SU-DHL-6 (cell line): ENCODE data around the gene MYO7B.

ENCODE experiments used
- EZH2phosphoT487 ChIP-seq: fragments of 200-600 bp; sonication (generic), shearing (Covaris generic); conservative IDR thresholded peaks from 2 replicates; pipeline ENCODE4 v1.6.1; 2018; ENCODE audit warnings: mild to moderate bottlenecking, antibody characterized with exemption, low read length, moderate library complexity, mixed read lengths
- TF ChIP-seq, protein P1 (sequence below): fragments of 200-600 bp; sonication (generic); IDR thresholded peaks from one replicate; pipeline ENCODE4 v1.5.1; 2017; ENCODE audit warnings: antibody characterized with exemption, mild to moderate bottlenecking, low read length, moderate library complexity; ENCODE audit not compliant: insufficient read depth, poor library complexity, severe bottlenecking

DNA sequence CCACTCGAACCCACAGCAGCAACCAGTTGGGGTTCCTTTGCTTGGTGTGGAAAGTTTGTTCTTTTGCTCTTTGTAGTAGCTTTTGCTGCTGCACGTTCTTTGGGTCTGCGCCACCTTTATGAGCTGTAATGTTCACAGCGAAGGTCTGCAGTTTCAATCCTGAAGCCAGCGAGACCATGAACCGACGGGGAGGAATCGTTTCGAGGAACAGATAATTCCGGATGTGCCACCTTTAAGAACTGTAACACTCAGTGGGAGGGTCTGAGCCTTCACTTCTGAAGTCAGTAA, 124.8 kb downstream of the MYO7B start:
- TF ChIP-seq, protein P1, sequence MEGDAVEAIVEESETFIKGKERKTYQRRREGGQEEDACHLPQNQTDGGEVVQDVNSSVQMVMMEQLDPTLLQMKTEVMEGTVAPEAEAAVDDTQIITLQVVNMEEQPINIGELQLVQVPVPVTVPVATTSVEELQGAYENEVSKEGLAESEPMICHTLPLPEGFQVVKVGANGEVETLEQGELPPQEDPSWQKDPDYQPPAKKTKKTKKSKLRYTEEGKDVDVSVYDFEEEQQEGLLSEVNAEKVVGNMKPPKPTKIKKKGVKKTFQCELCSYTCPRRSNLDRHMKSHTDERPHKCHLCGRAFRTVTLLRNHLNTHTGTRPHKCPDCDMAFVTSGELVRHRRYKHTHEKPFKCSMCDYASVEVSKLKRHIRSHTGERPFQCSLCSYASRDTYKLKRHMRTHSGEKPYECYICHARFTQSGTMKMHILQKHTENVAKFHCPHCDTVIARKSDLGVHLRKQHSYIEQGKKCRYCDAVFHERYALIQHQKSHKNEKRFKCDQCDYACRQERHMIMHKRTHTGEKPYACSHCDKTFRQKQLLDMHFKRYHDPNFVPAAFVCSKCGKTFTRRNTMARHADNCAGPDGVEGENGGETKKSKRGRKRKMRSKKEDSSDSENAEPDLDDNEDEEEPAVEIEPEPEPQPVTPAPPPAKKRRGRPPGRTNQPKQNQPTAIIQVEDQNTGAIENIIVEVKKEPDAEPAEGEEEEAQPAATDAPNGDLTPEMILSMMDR = no peak
- no peak for TF ChIP-seq EZH2phosphoT487
